Lower leg skin (tissue), 4 donors: ENCODE measurements around the gene ARHGEF2. TPM values are rescaled to one million over a fixed set of nuclear protein-coding genes. Genes with fewer than 3 reads are reported as not detected.

Experiments used
- DNase-seq, 2 donors: peaks; one replicate each; pipeline ENCODE4 v3.0.0-alpha.2; 2019; ENCODE audit warnings: low spot score in 2 of 2
- H3K4me3 ChIP-seq: fragments of 200-600 bp; sonication (generic); 2 replicates; pipeline ENCODE4 v1.5.1; 2017; ENCODE audit warnings: mild to moderate bottlenecking, low read depth; ENCODE audit not compliant: poor library complexity, severe bottlenecking
- CTCF ChIP-seq, 3 donors: fragments of 450-650 bp; IDR thresholded peaks; one replicate each; pipeline ENCODE4 v1.5.1; 2016; ENCODE audit warnings: antibody characterized with exemption in 3 of 3, mild to moderate bottlenecking in 3 of 3, moderate library complexity in 2 of 3
- POLR2A ChIP-seq, 2 donors: fragments of 450-650 bp; IDR thresholded peaks; one replicate each; pipeline ENCODE4 v1.6.1; 2016 to 2017; ENCODE audit warnings: antibody characterized with exemption in 2 of 2, mild to moderate bottlenecking in 1 of 2, moderate library complexity in 1 of 2
- WGBS, 2 donors: methylation state at CpG; one replicate each; pipeline ENCODE4 v1.1.5; 2018; 5-methylcytosine and 5-hydroxymethylcytosine counted together
- intact Hi-C: fragments of 100-400 bp; cut with DNase I; formaldehyde crosslinking; loops from one replicate; pipeline ENCODE4 v1.15.0; 2023; ENCODE audit warnings: low total_unique reads
- total RNA-seq, 4 donors: library from RNA; depleted of rRNA; stranded (reverse); fragments of >200 nt; gene quantifications; one replicate each; pipeline ENCODE4 v1.1.0, GENCODE V29; 2016

ARHGEF2 gene
- total RNA-seq, 4 donors from 2014 or later: 18.7 to 35.5 (median 28.3) TPM

DNA sequence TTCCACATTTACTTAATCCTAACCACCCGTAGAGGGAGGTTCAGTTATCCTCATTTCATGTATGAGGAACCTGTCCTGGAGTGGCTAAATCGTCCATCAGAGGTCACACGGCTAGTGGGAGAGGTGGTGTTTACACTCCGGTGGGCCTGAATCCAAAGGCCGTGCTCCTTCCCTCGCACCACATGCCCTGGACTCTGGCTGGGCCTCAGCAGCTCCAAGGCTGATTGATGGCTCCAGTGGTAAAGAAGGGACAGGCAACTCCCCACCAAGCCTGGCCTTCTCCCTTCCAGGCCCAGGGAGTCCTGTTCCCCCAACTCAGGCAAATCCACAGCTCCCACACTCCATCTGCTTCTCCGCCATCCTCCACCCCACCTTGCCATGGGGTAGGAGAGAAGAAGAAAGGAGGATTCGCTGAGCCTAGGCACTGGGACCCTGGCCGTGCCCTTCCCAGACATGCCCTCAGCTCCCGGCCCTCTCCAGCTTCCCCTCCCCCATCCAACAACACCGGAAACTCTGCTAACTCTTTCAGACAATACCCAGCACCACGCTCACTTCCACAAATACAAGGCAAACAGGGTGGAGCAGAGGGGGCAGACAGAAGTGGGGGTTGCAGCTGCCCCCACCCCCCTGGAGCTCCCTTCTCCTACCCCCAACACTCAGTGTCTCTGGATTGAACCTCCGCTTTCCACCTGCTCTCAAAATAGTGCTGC is 10.9 kb downstream of the ARHGEF2 start:
- TF ChIP-seq POLR2A (IDR thresholded peaks at IDR 0.05): no peak
- TF ChIP-seq CTCF (IDR thresholded peaks at IDR 0.05): no peak
- H3K4me3 ChIP-seq: no peak overlapping the region
- DNase-seq: no peak
- intact Hi-C loops: no loop called here
- 58 to 68% methylated on average over 13 of the region's 13 CpGs for WGBS, 2 donors

GRCh38 chr1:155966750-155967149 is 11.6 kb downstream of the ARHGEF2 start:
- no peak for DNase-seq
- TF ChIP-seq POLR2A (IDR thresholded peaks at IDR 0.05) (no peak), CTCF (IDR thresholded peaks at IDR 0.05) (no peak)
- intact Hi-C loops: no loop called here
- no peak overlapping the region for H3K4me3 ChIP-seq
- 67% methylated on average over 7 of the region's 7 CpGs for WGBS, 2 donors

- TF ChIP-seq POLR2A (IDR thresholded peaks at IDR 0.05) (no peak), CTCF (IDR thresholded peaks at IDR 0.05) (no peak)
- intact Hi-C loops: no loop called here
- WGBS, 2 donors: 86 to 87% methylated on average over 9 of the region's 9 CpGs
- H3K4me3 ChIP-seq: no peak overlapping the region
- DNase-seq: no peak
Observed at GRCh38 chr1:155966135-155966534, 12.2 kb downstream of the ARHGEF2 start.

GRCh38 chr1:155964193-155964592 is 14.2 kb downstream of the ARHGEF2 start:
- TF ChIP-seq POLR2A (IDR thresholded peaks at IDR 0.05): no peak
- TF ChIP-seq CTCF (IDR thresholded peaks at IDR 0.05): no peak
- no peak overlapping the region for H3K4me3 ChIP-seq
- 76 to 87% methylated on average over 7 of the region's 7 CpGs for WGBS, 2 donors
- intact Hi-C loops: no loop called here
- no peak for DNase-seq

- intact Hi-C loops: no loop called here
- 86 to 89% methylated on average over 12 to 18 of the region's 18 CpGs for WGBS, 2 donors
- no peak for DNase-seq
- no peak overlapping the region for H3K4me3 ChIP-seq
- TF ChIP-seq CTCF (IDR thresholded peaks at IDR 0.05) (no peak), POLR2A (IDR thresholded peaks at IDR 0.05) (no peak)
Observed at GRCh38 chr1:155962599-155963211, 15.6 kb downstream of the ARHGEF2 start.
